Amniotic epithelial cell (primary cell): ENCODE data around the gene ACLY.

Source experiments
- DNase-seq: peaks from one replicate; pipeline ENCODE4 v3.0.0-alpha.2; 2010; ENCODE audit warnings: low read depth

Gene ACLY

DNA sequence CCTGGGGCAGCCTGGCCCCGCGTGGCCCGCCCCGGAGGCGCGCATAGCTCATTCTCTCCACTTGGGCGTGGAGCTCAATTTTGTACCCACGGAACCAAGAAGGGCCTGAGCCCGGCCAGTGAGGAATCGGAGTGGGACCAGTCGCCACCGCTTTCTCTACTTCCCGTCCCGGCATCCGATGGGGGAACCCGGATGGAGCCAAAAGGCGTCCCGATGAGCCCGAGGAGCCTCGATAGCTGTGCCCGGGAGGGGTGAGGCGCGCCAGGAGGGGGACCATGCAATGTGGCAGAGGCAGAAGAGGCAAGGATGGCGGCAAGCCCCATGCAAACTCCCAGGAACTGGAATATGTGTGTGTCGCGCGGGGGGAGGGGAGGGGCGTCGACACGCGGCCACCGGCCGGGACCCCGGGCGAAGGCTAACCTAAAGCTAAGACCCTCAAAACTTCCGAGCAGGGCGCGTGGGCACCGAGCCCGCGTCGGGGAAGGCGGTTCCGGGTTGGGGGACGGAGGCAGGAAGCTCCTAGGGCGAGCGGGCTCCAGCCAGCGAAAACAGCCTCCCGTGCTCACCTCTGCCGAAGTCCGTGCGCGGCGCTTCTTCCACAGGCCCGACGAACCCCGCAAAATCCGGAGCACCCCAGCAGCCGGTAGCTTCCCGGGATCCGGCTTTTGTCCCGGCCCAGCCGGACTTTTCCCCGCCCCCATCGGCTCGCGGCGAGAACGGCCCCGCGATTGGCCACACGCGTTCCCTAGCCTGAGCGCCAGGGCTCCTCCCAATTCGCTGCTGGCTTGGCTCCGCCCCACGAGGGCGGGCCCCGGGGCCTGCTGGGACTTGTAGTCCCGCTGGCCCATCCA lies at the start of gene ACLY:
Gene ACLY (minus strand): TSS at position 638 of the 851 bp plus-strand sequence. CDS start 5,078 bp downstream, outside the sequence.
- DNase-seq = peak; percentile 94

DNA sequence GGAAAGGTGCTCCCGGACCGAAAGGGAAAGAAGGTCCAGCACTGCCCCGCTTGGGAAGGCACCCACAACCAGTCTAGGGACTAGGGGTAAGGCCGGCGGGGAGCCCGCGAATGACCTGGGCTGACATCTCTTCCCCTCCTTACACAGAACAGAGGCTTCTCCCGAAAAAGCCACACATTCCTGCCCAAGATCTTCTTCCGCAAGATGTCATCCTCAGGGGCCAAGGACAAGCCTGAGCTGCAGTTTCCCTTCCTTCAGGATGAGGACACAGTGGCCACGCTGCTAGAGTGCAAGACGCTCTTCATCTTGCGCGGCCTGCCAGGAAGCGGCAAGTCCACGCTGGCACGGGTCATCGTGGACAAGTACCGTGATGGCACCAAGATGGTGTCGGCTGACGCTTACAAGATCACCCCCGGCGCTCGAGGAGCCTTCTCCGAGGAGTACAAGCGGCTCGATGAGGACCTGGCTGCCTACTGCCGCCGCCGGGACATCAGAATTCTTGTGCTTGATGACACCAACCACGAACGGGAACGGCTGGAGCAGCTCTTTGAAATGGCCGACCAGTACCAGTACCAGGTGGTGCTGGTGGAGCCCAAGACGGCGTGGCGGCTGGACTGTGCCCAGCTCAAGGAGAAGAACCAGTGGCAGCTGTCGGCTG lies 49.3 kb upstream of the ACLY start:
- no peak for DNase-seq

DNA sequence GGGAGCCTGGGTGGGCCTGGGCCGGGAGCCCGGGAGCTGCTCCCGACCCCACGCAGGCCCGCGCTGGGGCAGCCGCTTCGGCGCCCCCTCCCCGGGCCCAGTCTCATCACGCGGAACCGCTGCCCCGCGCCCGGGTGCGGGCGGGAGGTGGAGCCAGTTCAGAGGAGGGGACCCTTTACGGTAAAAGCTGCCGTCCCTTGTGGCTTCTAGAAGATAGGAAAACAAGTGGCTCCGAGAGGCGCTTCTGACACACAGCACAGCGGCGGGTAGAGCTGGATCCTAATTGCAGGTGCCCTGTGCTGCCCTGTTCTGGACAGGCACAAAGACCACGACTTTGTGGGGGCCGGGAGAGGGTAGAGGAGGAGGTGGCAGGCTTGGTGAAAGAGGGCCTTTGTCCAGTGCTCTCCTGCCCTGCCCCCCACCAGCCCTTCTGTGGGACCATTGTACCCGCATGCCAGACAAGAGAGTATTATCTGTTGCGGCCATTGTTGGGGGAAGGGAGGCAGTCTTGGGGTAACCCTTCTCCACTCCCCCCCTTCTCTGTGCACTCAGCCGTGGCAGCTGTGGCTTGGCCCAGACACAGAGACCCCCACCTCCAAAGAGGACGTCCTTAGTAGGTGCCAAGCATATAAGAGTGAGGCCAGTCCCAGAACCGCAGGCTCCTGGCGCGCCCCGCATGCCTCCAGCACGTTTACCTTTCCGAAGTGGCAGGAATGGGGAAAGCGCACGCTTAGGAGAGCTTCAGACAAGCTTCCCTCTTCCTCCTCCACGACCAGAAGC lies 48.6 kb upstream of the ACLY start:
- DNase-seq = peak; percentile 14

DNA sequence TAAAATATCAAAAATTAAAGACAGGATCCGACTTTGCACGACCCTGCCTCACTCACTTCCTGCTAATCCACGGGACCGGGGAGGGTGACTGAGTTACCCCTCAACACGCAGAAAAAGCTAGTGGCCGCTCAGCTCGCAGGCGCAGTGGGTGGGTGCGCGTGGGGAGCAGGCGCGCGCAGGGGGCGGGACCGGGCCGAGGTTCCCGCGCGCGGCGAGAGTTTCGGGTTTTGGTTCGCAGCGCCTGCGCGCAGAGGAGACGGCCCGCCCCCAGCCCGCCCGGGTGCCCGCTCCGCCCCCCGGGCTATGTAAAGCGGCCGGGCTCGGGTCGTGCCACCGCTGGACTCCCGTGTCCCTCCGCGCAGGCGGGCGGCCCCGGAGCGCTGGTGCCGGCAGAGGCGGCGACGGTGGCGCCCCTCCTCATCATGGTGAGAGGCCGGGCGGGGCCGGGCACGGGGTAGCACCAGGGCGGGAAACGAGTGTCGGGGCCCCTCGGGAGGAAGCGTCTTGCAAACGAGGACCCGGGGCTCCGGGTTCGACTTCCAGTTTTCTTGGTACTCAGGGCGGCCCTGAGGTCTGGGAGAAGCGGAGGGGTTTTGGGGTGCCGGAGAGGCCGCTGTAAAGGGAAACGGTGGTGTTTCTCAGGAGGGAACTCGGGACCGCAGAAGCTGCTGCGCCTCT lies 47.9 kb upstream of the ACLY start, which contains the start of gene CNP:
Gene CNP (plus strand): TSS at position 333 of the 678 bp plus-strand sequence. CDS start 90 bp downstream, at position 423.
- peak; percentile 84 for DNase-seq

DNA sequence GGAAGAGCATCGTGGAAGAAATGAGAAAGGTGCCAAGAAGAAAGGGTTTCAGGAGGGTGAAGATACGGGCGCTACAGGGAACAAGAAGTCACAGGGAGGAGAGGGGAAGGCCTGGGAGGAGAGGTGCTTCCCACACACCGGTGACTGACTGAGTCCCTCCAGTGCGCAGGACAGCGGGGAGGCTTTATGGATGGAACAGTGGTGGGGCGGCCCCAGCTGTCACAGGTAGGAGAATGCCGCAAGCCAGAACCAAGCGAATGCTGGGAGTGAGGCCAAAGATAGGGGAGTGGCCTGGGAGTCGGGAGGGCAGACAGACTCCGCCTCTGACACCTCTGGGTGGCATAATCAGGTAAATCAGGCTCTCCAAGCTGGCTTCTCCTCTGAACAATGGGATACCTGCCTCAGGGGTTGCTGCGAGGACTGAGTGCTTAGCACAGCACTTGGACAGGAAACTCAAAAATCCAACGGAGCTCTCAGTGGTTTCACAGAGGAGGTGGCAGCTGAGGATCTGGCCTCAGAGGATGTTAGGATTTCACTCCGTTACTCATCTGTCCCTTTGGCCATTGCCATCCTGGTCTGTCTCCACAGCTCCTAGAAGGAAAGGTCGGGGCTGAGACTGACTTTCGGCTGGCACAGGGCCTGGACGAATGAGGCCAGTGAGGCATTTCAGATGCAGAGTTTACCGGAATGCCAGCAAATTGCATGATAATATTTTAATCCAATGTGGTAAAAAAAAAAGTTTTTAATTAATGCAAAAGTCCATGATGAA lies 47.1 kb upstream of the ACLY start:
- DNase-seq = peak; percentile 27

DNA sequence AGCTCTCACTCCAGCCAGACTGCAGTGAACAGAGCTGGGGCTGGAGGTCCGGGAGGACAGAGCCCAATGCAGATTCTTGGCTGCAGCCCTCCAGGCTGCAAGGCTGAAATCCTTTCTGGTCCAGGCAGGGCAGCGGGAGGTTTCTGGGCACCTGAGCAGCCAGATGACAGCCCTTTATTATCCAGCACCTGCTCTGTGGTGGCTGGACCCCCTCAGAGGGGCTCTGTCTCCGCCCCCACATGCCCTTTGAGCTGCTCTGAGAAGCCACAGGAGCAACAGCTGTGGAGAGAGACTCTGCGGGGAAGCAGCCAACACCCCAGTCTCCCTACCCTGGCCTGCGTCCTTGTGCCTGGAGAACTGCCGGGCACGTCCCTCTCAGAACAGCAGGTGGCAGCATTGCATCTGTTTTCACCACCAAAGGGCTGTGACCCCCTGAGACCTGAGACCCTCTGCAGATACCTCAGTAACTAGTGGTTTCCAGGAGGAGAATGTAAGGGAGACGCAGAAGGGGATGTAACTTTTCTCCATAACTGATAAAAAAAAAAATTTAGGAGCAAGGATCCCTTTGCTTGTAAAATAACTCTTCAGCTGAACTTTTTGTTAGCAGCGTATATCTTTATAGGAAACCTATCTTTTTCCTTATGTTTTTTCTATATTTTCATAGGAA lies 44.1 kb upstream of the ACLY start:
- DNase-seq = peak; percentile 37

DNA sequence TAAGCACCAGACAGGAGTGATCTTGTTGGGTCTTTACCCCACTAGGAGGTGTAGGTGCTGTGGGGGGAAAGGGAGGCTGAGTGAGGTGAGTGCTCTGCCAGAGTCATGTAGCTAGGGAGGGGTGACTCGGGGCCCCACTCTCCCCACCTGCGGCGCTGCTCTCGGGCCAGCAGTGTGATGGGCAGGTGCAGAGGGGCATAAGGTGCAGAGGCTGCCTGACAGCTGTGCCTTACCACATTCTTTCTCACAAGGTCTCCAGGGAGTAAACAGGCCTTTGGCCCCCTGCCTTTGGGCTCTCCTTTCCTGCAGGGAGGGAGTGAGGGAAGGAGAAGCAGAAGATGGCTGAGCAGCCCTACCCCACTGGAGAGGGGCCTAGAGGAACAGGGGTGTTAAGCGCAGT lies 43.4 kb upstream of the ACLY start:
- DNase-seq = no peak

DNA sequence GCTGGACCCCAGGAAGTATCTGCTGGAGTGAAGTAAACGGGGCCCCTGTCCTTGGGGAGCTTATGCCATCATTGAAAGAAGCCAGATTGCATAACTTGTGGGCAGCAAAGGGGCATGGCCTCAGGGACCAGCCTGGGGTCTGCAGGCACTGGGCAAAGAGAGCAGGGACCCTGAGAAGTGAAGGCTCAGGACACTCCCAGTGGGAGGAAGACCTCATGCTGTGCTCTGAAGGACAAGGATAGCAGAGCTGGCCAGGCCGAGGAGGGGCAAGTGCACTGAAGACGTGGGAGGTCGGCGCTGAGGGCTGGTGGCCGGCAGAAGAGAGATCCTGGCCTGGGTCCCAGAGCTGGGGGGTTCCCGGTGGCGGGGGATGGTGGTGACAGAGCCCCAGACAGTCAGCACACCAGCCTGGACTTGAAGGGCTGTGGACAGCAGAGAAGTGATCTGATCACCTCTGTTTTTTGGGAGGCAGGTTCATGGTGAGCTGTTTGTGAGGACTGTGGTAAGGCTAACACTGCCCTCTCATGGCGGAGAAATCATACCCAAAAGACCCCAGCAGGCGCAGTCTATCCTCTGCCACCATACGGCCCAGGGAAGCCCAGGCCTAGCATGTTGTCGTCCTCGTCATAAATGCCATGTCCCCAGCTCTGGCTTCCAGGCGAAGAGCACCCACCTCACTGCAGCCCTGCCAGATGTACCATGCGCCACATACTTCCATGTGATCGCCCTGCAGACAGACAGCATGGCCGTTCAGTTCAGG lies 40.8 kb upstream of the ACLY start:
- DNase-seq = peak; percentile 60

DNA sequence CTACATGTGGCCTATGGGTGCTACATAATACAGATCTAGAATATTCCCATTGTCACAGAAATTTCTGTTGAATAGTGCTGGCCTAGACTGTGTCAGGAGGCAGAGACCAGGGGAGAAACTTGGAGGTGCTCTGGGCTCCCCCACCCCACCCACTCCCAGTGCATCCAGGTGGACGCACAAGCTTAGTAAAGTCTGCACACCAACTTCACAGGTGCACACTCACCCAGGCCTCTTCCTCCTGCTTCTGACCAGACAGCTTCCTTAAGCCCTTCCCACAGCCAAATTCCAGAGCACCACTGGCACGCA lies 40.2 kb upstream of the ACLY start:
- DNase-seq = peak; percentile 79

DNA sequence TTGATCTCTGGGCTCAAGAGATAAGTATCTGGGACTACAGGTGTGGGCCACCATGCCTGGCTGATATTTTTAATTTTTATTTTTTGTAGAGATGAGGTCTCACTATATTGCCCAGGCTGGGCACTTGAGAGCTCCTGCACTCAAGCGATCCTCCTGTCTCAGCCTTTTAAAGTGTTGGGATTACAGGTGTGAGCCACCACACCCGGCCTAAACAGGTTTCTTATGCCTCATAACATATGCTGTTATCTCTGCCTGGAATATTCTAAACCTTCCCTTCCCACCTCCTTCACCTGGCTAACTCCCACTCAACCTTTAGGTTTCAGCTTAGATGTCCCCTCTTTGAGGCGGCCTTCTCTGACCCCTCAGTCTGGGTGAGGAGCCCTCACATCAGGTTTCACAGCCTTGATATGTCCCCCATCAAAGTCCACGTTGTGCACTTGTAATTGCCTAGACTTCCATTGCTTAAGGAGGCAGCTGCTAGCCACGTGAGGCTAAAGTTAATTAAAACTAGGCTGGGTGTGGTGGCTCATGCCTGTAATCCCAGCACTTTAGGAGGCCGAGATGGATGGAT lies 39.2 kb upstream of the ACLY start:
- DNase-seq = no peak

DNA sequence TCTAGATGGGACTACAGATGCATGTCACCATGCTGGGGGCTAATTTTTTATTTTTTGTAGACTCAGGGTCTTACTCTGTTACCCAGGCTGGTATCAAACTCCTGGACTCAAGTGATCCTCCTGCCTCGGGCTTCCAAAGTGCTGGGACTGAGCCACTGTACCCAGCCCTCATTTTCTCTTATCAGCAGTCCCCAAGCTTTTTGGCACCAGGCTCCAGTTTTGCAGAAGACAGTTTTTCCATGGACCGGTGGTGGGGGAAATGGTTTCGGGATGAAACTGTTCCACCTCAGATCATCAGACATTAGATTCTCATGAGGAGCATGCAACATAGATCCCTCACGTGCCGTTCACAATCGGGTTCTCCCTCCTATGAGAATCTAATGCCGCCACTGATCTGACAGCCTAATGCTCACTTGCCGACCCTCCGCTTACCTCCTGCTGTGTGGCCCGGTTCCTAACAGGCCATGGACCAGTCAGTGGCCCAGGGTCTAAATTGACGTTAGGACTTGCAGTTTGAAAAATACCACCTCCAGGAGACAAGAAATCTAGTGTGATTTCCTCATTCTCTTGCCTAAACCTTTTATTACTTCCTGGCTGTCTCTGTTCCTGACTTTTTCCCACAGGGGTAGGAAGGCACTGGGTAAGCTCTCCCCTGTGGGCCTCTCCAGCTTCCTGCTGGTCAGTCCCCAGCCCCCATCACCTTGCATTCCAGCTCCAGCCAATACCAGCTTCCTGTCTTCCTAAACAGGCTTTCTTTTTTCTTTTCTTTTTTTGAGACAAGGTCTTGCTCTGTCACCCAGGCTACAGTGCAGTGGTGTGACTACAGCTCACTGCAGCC lies 38.5 kb upstream of the ACLY start:
- DNase-seq = peak; percentile 76

DNA sequence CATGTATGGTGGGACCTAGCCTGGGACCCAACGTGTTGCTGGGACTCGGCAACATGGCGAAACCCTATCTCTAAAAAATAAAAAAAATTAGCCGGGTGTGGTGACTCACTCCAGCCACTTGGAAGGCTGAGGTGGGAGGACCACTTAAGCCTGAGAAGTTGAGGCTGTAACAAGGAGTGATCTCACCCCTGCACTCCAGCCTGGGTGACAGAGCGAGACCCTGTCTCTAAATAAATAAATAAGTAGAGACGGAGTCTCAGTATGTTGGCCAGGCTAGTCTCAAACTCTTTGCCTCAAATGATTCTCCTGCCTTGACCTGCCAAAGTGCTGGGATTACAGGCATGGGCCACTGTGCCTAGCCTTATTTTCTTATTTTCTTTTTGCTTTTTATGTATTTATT lies 37.8 kb upstream of the ACLY start:
- DNase-seq = peak; percentile 25

DNA sequence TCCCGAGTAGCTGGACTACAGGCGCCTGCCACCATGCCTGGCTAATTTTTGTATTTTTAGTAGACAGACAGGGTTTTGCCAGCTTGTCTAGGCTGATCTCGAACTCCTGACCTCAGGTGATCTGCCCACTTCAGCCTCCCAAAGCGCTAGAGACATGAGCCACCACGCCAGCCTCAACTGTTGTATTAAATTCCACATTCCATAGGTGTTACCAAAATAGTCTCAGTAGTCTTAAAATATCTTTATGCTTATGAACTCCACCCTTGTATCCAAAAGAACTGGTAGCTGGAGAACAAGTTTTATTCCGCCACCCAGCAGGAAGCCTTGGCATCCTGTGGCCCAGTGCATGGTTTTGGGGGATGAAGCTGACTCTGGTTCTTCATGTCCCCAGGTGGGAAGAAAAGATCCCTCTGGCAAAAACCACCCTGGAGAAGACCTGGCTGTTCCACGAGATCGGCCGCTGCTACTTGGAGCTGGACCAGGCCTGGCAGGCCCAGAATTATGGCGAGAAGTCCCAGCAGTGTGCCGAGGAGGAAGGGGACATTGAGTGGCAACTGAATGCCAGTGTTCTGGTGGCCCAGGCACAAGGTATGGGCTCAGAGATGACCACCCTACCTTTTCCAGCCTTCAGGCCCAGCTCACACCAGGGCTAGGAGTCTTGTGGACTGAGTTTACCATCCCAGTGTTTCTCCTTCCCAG lies 30.2 kb upstream of the ACLY start:
- no peak for DNase-seq

DNA sequence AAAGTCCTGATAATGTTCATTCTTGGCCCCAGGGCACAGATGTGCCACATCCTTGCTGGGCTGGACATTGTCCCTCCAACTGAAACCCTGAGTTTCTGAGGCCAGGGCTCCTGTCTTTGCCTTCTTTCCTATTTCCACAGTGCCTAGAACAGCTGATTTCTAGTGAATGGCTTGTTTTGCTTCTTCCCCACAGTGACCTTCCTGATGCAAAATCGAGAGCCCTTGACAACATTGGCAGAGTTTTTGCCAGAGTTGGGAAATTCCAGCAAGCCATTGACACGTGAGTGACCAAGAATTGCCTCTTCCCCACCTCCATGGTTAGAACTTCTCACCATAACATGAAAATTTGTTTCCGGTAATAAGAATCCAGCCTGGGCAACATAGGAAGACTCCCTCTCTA lies 26.2 kb upstream of the ACLY start:
- no peak for DNase-seq

DNA sequence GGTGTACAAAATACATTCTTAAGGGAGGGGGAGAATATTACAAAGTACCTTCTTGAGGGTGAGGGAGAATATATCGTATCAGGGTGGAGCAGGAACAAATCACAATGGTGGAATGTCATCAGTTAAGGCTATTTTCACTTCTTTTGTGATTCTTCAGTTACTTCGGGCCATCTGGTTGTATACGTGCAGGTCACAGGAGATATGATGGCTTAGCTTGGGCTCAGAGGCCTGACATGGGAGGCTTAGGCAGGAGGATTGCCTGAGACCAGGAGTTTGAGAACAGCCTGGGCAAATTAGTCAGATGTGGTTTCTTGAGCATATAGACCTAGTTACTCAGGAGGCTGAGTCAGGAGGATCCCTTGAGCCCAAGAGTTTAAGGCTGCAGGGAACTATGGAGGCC lies 24.7 kb upstream of the ACLY start:
- DNase-seq = no peak

DNA sequence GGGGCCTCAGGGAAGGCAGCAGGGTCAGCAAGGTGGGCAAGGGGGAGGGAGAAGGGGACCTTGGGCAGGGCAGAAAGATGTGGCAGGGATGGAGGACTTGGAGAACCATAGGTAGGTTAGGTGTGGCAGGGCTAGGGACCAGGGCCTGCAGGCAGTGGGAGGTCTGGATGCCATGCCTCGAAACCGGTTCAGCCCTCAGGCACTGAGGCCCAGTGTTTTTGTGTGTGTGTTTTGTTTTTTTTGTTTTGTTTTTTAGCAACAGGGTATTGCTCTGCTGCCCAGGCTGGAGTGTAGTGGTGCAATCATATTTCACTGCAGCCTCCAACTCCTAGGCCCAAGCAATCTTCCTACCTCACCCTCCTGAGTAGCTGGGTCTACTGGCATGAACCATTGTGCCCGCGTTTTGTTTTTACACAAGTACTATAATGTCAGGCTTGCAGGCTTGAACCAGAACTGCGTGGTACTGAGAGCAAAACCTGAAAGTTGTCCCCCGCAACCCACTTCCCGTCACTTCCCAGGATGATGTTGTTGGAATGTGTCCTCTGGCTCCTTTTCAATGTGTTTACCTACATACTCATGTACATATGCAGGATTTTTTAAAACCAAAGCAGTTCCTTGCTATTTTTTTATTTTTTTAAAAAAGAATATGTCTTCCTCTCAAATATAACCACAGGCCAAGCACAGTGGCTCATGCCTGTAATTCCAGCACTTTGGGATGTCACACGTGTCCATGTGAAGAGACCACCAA lies 24.0 kb upstream of the ACLY start:
- no peak for DNase-seq

DNA sequence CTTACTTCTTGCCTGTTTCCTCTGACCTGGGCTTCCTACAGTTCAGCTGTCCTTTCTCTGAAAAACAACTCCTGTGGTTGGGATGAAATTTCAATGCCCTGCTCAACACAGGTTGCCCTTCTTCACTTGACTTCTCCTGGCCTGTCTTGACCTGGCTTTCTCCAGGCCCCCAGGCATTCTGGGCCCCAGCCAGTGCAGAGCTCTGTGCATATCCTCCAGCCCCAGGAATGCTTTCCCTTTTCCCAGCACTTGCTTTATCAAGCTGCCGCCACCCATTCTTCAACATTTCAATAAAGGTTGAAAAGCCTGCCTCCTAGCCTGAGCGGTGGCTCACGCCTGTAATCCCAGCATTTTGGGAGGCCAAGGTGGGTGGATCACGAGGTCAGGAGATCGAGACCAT lies 22.4 kb upstream of the ACLY start:
- no peak for DNase-seq

DNA sequence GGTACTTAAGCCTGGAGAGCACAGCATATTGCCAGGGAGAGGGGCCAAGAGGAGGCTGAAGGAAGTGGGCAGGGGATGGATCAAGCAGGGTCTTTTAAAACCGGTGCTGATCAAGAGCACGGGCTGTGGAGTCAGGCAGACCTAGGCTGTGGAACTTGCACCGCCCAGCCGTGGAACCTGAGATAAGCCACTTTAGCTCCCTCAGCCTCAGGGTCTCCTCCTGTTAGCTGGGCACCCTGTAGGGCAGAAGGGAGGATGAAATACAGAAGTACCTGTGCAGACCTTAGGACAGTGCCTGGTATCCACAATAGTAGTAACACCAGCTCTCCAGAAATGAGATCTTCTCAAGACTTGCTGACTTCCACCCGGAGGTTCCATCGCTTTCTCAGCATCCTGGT lies 20.9 kb upstream of the ACLY start:
- no peak for DNase-seq
